Neural cell (in vitro differentiated cells): ENCODE data around the gene SNAP25. TPM values are rescaled to one million over a fixed set of nuclear protein-coding genes. Genes with fewer than 3 reads are reported as not detected.

Experiments used
- H2AFZ ChIP-seq: fragments of 200-600, 300-800 bp; sonication (generic), shearing (Covaris generic); 2 replicates; pipeline ENCODE4 v1.6.0; 2014; ENCODE audit warnings: low read depth, mild to moderate bottlenecking, antibody characterized with exemption, low read length, moderate library complexity
- H3F3A ChIP-seq: fragments of 200-600 bp; shearing (Covaris generic); 2 replicates; pipeline ENCODE4 v1.6.1; 2016; ENCODE audit warnings: mild to moderate bottlenecking, moderate library complexity, mixed read lengths, antibody characterized with exemption, low read length; ENCODE audit not compliant: insufficient read depth, poor library complexity, severe bottlenecking
- H3K27ac ChIP-seq: fragments of 200-600, 300-800 bp; sonication (generic), shearing (Covaris generic); 2 replicates; pipeline ENCODE4 v1.5.1; 2014; ENCODE audit warnings: mild to moderate bottlenecking, low read length, moderate library complexity
- H3K27me3 ChIP-seq: fragments of 300-800, 200-600 bp; sonication (generic), shearing (Covaris generic); 2 replicates; pipeline ENCODE4 v1.6.0; 2014; ENCODE audit warnings: mild to moderate bottlenecking, low read depth, low read length, moderate library complexity; ENCODE audit not compliant: insufficient read depth
- H3K36me3 ChIP-seq: fragments of 300-800, 200-600 bp; sonication (generic), shearing (Covaris generic); 2 replicates; pipeline ENCODE4 v1.5.1; 2014; ENCODE audit warnings: mild to moderate bottlenecking, antibody characterized with exemption, low read length, moderate library complexity; ENCODE audit not compliant: insufficient read depth
- H3K4me2 ChIP-seq: fragments of 300-800, 200-600 bp; sonication (generic), shearing (Covaris generic); 2 replicates; pipeline ENCODE4 v1.6.0; 2014; ENCODE audit warnings: mild to moderate bottlenecking, low read length
- H3K4me3 ChIP-seq: fragments of 300-800, 200-600 bp; sonication (generic), shearing (Covaris generic); 2 replicates; pipeline ENCODE4 v1.5.1; 2014; ENCODE audit warnings: mild to moderate bottlenecking, low read length, moderate library complexity
- H3K79me2 ChIP-seq: fragments of 200-600 bp; shearing (Covaris generic); replicated peaks from 2 replicates; pipeline ENCODE4 v1.6.0; 2014; ENCODE audit warnings: mild to moderate bottlenecking, low read length, moderate library complexity; ENCODE audit not compliant: insufficient read depth
- H3K9ac ChIP-seq: fragments of 300-800, 200-600 bp; sonication (generic), shearing (Covaris generic); 2 replicates; pipeline ENCODE4 v1.6.1; 2016; ENCODE audit warnings: mild to moderate bottlenecking, low read length, mixed read lengths
- H3K9me2 ChIP-seq: fragments of 200-600 bp; shearing (Covaris generic); 2 replicates; pipeline ENCODE4 v1.6.1; 2016; ENCODE audit warnings: mild to moderate bottlenecking, low read length, mixed read lengths; ENCODE audit not compliant: insufficient read depth
- H3K9me3 ChIP-seq: fragments of 200-600, 300-800 bp; sonication (generic), shearing (Covaris generic); 2 replicates; pipeline ENCODE4 v1.6.1; 2016; ENCODE audit warnings: mild to moderate bottlenecking, mixed run types, low read length, moderate library complexity, mixed read lengths
- H4K20me1 ChIP-seq: fragments of 200-600 bp; shearing (Covaris generic); 2 replicates; pipeline ENCODE4 v1.6.1; 2016; ENCODE audit warnings: mild to moderate bottlenecking, mixed run types; ENCODE audit not compliant: insufficient read depth
- EP300 ChIP-seq: fragments of 450-650 bp; conservative IDR thresholded peaks from 2 replicates; pipeline ENCODE4 v1.6.1; 2014; ENCODE audit warnings: antibody characterized with exemption, mild to moderate bottlenecking, moderate library complexity; ENCODE audit not compliant: poor library complexity, severe bottlenecking
- EZH2 ChIP-seq: fragments of 200-600, 300-800 bp; shearing (Covaris generic), sonication (generic); IDR thresholded peaks from 2 replicates; pipeline ENCODE4 v1.6.1; 2014; ENCODE audit warnings: antibody characterized with exemption, low read length, borderline replicate concordance, mild to moderate bottlenecking; ENCODE audit not compliant: insufficient read depth, poor library complexity, severe bottlenecking
- MXI1 ChIP-seq: fragments of 450-650 bp; conservative IDR thresholded peaks from 2 replicates; pipeline ENCODE4 v1.6.1; 2014; ENCODE audit warnings: antibody characterized with exemption, mild to moderate bottlenecking; ENCODE audit not compliant: poor library complexity, severe bottlenecking
- POLR2AphosphoS5 ChIP-seq: IDR thresholded peaks from 2 replicates; pipeline ENCODE4 v1.6.1; 2012
- RAD21 ChIP-seq: fragments of 450-650 bp; conservative IDR thresholded peaks from 2 replicates; pipeline ENCODE4 v1.6.1; 2014; ENCODE audit warnings: antibody characterized with exemption, mild to moderate bottlenecking, moderate library complexity
- SMC3 ChIP-seq: fragments of 450-650 bp; conservative IDR thresholded peaks from 2 replicates; pipeline ENCODE4 v1.6.1; 2014; ENCODE audit warnings: antibody characterized with exemption, mild to moderate bottlenecking, moderate library complexity; ENCODE audit not compliant: poor library complexity
- TAF1 ChIP-seq: IDR thresholded peaks from 2 replicates; pipeline ENCODE4 v1.6.1; 2012; ENCODE audit warnings: low read depth
- polyA minus RNA-seq: library from RNA; depleted of rRNA, polyadenylated mRNA; stranded (reverse); fragments of >200 nt; gene quantifications from 2 replicates; pipeline ENCODE4 v1.2.3, GENCODE V29; 2014
- polyA plus RNA-seq: library from polyadenylated mRNA; depleted of rRNA; stranded (reverse); fragments of >200 nt; gene quantifications from 2 replicates; pipeline ENCODE4 v1.2.3, GENCODE V29; 2014
- TF ChIP-seq, protein P1 (sequence below): IDR thresholded peaks from 2 replicates; pipeline ENCODE4 v1.6.1; 2012; ENCODE audit warnings: borderline replicate concordance
- TF ChIP-seq, protein P2 (sequence below): fragments of 450-650 bp; IDR thresholded peaks from 2 replicates; pipeline ENCODE4 v1.5.1; 2014; ENCODE audit warnings: antibody characterized with exemption, mild to moderate bottlenecking, moderate library complexity; ENCODE audit not compliant: poor library complexity, severe bottlenecking

SNAP25 gene
- polyA plus RNA-seq (135 and 139 TPM in 2 replicates), polyA minus RNA-seq (78.4 and 82.5 TPM in 2 replicates)

DNA sequence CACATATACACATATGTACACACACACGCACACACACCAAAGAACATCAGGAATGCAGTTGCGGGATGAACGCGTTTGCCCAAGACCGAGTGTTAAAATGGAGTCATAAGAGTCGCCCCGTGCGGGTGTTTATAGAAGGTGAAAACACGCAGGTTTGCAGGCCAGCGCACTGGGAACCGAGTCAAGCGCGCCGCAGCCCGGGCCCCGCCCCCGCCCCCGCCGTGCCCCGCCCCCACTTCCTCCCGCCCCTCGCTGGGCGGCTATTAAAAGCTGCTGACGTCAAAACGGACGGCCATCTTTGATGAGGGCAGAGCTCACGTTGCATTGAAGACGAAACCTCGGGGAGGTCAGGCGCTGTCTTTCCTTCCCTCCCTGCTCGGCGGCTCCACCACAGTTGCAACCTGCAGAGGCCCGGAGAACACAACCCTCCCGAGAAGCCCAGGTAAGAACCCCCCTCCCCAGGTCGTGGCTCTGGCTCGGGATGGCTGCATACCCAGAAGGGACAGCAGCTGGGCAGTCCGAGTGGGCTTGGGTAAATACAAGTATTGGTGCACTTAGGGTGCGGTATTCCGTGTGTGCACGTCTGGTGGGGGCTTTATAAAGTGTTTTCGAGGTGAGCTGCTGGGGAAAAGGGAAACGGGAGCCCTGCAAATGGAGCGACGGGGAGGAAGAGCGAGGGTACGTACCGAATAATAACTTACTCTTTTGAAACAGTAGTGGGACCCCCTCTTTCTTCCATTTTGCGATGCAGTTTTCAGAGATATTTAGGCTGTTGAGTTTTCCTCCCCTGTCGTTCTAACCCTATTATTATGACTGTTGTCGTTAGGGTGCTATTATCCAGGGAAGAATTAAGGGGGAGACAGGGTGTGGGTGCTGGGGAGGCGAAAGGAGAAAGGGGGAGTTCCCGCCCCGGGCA, at the start of gene SNAP25:
Gene SNAP25 (plus strand): TSS at position 295 of the 916 bp plus-strand sequence. CDS start 56,662 bp downstream, outside the sequence.
- H3K27ac ChIP-seq: peak within 1 kb of the TSS; percentile 96
- no peaks in the 10 kb centered on the region for H3K9me3 ChIP-seq
- no peaks in the 10 kb centered on the region for H3K9me2 ChIP-seq
- H3K9ac ChIP-seq: peak within 1 kb of the TSS; percentile 93
- H3K4me2 ChIP-seq: peak within 1 kb of the TSS; percentile 81
- peaks cover 17% of the 10 kb centered on the region for H3K27me3 ChIP-seq
- no peaks in the 10 kb centered on the region for H3K36me3 ChIP-seq
- H3K79me2 ChIP-seq: peaks cover 30% of the 10 kb centered on the region
- TF ChIP-seq RAD21 (peak; percentile 42), TAF1 (peak; percentile 95), POLR2AphosphoS5 (peak; percentile 97), MXI1 (peak; percentile 69), EZH2 (no peak), EP300 (peak; percentile 48), SMC3 (no peak)
- TF ChIP-seq, protein P1, sequence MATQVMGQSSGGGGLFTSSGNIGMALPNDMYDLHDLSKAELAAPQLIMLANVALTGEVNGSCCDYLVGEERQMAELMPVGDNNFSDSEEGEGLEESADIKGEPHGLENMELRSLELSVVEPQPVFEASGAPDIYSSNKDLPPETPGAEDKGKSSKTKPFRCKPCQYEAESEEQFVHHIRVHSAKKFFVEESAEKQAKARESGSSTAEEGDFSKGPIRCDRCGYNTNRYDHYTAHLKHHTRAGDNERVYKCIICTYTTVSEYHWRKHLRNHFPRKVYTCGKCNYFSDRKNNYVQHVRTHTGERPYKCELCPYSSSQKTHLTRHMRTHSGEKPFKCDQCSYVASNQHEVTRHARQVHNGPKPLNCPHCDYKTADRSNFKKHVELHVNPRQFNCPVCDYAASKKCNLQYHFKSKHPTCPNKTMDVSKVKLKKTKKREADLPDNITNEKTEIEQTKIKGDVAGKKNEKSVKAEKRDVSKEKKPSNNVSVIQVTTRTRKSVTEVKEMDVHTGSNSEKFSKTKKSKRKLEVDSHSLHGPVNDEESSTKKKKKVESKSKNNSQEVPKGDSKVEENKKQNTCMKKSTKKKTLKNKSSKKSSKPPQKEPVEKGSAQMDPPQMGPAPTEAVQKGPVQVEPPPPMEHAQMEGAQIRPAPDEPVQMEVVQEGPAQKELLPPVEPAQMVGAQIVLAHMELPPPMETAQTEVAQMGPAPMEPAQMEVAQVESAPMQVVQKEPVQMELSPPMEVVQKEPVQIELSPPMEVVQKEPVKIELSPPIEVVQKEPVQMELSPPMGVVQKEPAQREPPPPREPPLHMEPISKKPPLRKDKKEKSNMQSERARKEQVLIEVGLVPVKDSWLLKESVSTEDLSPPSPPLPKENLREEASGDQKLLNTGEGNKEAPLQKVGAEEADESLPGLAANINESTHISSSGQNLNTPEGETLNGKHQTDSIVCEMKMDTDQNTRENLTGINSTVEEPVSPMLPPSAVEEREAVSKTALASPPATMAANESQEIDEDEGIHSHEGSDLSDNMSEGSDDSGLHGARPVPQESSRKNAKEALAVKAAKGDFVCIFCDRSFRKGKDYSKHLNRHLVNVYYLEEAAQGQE: no peak
- TF ChIP-seq, protein P2, sequence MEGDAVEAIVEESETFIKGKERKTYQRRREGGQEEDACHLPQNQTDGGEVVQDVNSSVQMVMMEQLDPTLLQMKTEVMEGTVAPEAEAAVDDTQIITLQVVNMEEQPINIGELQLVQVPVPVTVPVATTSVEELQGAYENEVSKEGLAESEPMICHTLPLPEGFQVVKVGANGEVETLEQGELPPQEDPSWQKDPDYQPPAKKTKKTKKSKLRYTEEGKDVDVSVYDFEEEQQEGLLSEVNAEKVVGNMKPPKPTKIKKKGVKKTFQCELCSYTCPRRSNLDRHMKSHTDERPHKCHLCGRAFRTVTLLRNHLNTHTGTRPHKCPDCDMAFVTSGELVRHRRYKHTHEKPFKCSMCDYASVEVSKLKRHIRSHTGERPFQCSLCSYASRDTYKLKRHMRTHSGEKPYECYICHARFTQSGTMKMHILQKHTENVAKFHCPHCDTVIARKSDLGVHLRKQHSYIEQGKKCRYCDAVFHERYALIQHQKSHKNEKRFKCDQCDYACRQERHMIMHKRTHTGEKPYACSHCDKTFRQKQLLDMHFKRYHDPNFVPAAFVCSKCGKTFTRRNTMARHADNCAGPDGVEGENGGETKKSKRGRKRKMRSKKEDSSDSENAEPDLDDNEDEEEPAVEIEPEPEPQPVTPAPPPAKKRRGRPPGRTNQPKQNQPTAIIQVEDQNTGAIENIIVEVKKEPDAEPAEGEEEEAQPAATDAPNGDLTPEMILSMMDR: peak; percentile 25
- peak within 1 kb of the TSS; percentile 88 for H3K4me3 ChIP-seq
- peaks cover 3% of the 10 kb centered on the region for H3F3A ChIP-seq
- no peaks in the 10 kb centered on the region for H4K20me1 ChIP-seq
- H2AFZ ChIP-seq: peak within 1 kb of the TSS; percentile 65

DNA sequence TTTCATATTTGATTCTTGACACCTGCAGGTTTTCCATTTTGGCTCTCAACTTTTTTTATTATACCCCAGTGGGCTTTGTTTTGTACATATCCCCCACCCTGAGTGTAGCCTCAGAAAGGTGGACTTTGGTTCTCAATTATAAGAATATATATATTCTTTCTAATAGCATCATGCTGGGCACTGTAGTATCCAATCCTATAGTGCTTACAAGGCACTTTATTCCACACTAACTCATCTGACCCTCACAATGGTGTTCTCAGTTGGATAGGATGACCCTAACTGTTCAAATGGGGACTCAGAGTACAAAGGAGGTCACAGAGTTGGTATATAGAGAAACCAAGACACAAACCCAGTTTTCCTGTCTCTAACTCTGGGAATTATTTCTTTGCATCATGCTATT, 48.9 kb upstream of the SNAP25 start:
- TF ChIP-seq EZH2: no peak
- no peak for TF ChIP-seq EP300
- TF ChIP-seq, protein P2: no peak
- TF ChIP-seq RAD21: no peak
- TF ChIP-seq, protein P1: no peak
- TF ChIP-seq MXI1: no peak
- no peak for TF ChIP-seq TAF1
- no peak for TF ChIP-seq SMC3
- no peak for TF ChIP-seq POLR2AphosphoS5
- Histone ChIP-seq H3K27ac (no peak overlapping the region), H3K27me3 (peaks cover 10% of the 10 kb centered on the region)

More for the DNA sequence above, 48.9 kb upstream of the SNAP25 start:
- Histone ChIP-seq H4K20me1 (no peaks in the 10 kb centered on the region), H3K9me2 (no peaks in the 10 kb centered on the region), H3K9ac (no peak overlapping the region), H3K4me2 (no peak overlapping the region), H3K79me2 (no peaks in the 10 kb centered on the region), H3K36me3 (no peaks in the 10 kb centered on the region), H3K4me3 (no peak overlapping the region), H2AFZ (no peak overlapping the region), H3K9me3 (no peaks in the 10 kb centered on the region), H3F3A (no peaks in the 10 kb centered on the region)
